HepG2 (cell line): ENCODE results near the gene TTC6. TPM values are rescaled to one million over a fixed set of nuclear protein-coding genes. Genes with fewer than 3 reads are reported as not detected.

Experiments
- CEBPB ChIP-seq: IDR thresholded peaks from 2 replicates; pipeline ENCODE4 v1.6.1; 2011; ENCODE audit warnings: low read depth, low read length, improper control_type of control experiment, borderline replicate concordance
- STAG1 ChIP-seq: sonication (generic); formaldehyde crosslinking; IDR thresholded peaks from 2 replicates; pipeline ENCODE4 v1.4.0; 2020; ENCODE audit warnings: missing genetic modification reagents
- ZNF160 ChIP-seq: sonication (generic); formaldehyde crosslinking; IDR thresholded peaks from 2 replicates; pipeline ENCODE4 v1.8.0; 2022; ENCODE audit warnings: mild to moderate bottlenecking, inconsistent platforms, missing genetic modification reagents
- ZNF552 ChIP-seq: sonication (generic); formaldehyde crosslinking; IDR thresholded peaks from 2 replicates; pipeline ENCODE4 v1.9.0; 2022; ENCODE audit warnings: missing genetic modification reagents, mild to moderate bottlenecking, borderline replicate concordance
- polyA plus RNA-seq, 8 experiments: library from polyadenylated mRNA; depleted of rRNA in 3 of 8; stranded (reverse) in 7 of 8; unstranded in 1 of 8; fragments of >200 nt; fragmentation: Illumina TruSeq in 4 of 8; extraction: Trizol in 4 of 8; gene quantifications; 2 replicates each; pipeline versions ENCODE4 v1.2.1 to v1.2.3, GENCODE V29; 2011 to 2016; ENCODE audit warnings: low read depth in 4 of 8, missing spikeins in 1 of 8, mixed read lengths in 1 of 8; ENCODE audit not compliant: insufficient read depth in 1 of 8
- total RNA-seq, 5 experiments: library from RNA; depleted of rRNA; stranded (reverse); fragments of >200 nt; fragmentation: Illumina TruSeq; extraction: Trizol; gene quantifications; 2 replicates each; pipeline ENCODE4 v1.2.3, GENCODE V29; 2016; ENCODE audit warnings: low read depth in 1 of 5
- TF ChIP-seq, protein P1 (sequence below): sonication (generic); formaldehyde crosslinking; IDR thresholded peaks from one replicate; pipeline ENCODE4 v1.5.1; 2020; ENCODE audit warnings: mild to moderate bottlenecking, missing genetic modification reagents; ENCODE audit errors: not compliant biosample characterization
- TF ChIP-seq, protein P2 (sequence below): fragments of 450-650 bp; IDR thresholded peaks from 2 replicates; pipeline ENCODE4 v1.6.1; 2017
- TF ChIP-seq, protein P3 (sequence below): sonication (generic); formaldehyde crosslinking; IDR thresholded peaks from 2 replicates; pipeline ENCODE4 v1.8.0; 2022; ENCODE audit warnings: mild to moderate bottlenecking, missing genetic modification reagents, borderline replicate concordance
- TF ChIP-seq, protein P4 (sequence below): sonication (generic); formaldehyde crosslinking; IDR thresholded peaks from 2 replicates; pipeline ENCODE4 v1.4.0; 2020; ENCODE audit warnings: mild to moderate bottlenecking, missing genetic modification reagents

TTC6 gene
- total and polyA plus RNA-seq, 2 of the 13 experiments (the other 11 are each of a cell fraction or from before 2014, with no cell fraction given) = 9.3 to 27.4 TPM

DNA sequence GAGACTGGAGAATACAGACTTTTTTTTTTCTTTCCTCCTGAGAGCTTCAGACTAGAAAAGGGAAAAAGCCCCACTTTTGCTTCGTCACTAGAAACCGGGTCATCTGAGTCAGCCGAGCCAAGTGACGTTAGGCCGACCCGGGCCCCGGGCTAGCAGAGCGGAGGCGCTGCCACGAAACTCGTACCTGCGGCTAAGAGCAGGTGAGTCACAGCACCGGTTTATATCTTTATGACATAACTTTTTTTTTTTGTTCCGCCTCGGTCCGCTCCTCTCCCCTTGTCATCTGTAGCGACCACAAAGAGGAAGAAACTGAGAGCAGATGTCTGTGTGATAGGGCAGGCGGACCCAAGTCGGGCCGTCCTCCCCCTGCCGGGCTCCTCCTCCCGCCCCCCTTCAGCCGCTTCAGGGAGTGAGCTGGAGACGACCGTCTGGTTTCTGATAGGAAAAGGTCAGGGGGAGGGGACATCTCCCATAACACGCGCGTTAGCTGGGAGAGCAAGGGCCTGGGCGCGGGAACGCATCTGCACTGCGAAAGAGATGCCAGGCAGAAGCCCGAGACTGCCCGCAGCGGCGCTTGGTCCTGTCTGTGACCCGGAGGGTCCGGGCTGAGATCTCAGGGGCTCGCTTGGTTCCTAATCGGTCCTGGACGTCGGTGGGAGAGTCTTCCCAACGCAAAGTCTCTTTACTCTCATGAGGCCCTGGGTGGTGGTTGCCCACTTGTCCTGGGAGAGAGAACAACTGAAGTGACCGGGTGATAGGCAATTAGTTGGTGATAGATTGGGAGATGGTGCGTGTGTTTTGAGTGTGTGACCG lies 586 bp downstream of the TTC6 start (continued):
- TF ChIP-seq, protein P1, sequence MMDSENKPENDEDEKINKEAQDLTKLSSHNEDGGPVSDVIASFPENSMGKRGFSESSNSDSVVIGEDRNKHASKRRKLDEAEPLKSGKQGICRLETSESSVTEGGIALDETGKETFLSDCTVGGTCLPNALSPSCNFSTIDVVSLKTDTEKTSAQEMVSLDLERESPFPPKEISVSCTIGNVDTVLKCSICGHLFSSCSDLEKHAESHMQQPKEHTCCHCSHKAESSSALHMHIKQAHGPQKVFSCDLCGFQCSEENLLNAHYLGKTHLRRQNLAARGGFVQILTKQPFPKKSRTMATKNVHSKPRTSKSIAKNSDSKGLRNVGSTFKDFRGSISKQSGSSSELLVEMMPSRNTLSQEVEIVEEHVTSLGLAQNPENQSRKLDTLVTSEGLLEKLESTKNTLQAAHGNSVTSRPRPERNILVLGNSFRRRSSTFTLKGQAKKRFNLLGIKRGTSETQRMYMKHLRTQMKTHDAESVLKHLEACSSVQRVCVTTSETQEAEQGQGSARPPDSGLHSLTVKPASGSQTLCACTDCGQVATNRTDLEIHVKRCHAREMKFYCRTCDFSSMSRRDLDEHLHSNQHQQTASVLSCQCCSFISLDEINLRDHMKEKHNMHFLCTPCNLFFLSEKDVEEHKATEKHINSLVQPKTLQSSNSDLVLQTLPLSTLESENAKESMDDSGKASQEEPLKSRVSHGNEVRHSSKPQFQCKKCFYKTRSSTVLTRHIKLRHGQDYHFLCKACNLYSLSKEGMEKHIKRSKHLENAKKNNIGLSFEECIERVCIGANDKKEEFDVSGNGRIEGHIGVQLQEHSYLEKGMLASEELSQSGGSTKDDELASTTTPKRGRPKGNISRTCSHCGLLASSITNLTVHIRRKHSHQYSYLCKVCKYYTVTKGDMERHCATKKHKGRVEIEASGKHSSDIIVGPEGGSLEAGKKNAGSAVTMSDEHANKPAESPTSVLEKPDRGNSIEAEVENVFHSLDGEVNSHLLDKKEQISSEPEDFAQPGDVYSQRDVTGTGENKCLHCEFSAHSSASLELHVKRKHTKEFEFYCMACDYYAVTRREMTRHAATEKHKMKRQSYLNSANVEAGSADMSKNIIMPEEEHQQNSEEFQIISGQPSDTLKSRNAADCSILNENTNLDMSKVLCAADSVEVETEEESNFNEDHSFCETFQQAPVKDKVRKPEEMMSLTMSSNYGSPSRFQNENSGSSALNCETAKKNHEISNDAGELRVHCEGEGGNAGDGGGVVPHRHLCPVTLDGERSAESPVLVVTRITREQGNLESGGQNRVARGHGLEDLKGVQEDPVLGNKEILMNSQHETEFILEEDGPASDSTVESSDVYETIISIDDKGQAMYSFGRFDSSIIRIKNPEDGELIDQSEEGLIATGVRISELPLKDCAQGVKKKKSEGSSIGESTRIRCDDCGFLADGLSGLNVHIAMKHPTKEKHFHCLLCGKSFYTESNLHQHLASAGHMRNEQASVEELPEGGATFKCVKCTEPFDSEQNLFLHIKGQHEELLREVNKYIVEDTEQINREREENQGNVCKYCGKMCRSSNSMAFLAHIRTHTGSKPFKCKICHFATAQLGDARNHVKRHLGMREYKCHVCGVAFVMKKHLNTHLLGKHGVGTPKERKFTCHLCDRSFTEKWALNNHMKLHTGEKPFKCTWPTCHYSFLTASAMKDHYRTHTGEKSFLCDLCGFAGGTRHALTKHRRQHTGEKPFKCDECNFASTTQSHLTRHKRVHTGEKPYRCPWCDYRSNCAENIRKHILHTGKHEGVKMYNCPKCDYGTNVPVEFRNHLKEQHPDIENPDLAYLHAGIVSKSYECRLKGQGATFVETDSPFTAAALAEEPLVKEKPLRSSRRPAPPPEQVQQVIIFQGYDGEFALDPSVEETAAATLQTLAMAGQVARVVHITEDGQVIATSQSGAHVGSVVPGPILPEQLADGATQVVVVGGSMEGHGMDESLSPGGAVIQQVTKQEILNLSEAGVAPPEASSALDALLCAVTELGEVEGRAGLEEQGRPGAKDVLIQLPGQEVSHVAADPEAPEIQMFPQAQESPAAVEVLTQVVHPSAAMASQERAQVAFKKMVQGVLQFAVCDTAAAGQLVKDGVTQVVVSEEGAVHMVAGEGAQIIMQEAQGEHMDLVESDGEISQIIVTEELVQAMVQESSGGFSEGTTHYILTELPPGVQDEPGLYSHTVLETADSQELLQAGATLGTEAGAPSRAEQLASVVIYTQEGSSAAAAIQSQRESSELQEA (CRISPR knock-in tag) = peak; percentile 97
- TF ChIP-seq STAG1 (CRISPR knock-in tag) = peak; percentile 41
- TF ChIP-seq, protein P2, sequence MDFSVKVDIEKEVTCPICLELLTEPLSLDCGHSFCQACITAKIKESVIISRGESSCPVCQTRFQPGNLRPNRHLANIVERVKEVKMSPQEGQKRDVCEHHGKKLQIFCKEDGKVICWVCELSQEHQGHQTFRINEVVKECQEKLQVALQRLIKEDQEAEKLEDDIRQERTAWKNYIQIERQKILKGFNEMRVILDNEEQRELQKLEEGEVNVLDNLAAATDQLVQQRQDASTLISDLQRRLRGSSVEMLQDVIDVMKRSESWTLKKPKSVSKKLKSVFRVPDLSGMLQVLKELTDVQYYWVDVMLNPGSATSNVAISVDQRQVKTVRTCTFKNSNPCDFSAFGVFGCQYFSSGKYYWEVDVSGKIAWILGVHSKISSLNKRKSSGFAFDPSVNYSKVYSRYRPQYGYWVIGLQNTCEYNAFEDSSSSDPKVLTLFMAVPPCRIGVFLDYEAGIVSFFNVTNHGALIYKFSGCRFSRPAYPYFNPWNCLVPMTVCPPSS = no peak
- TF ChIP-seq, protein P3, sequence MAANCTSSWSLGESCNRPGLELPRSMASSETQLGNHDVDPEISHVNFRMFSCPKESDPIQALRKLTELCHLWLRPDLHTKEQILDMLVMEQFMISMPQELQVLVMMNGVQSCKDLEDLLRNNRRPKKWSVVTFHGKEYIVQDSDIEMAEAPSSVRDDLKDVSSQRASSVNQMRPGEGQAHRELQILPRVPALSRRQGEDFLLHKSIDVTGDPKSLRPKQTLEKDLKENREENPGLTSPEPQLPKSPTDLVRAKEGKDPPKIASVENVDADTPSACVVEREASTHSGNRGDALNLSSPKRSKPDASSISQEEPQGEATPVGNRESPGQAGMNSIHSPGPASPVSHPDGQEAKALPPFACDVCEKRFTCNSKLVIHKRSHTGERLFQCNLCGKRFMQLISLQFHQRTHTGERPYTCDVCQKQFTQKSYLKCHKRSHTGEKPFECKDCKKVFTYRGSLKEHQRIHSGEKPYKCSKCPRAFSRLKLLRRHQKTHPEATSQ (CRISPR knock-in tag) = peak; percentile 96
- peak; percentile 88; the same call in 1 of the 2 replicates for TF ChIP-seq ZNF552 (CRISPR knock-in tag)
- TF ChIP-seq, protein P4, sequence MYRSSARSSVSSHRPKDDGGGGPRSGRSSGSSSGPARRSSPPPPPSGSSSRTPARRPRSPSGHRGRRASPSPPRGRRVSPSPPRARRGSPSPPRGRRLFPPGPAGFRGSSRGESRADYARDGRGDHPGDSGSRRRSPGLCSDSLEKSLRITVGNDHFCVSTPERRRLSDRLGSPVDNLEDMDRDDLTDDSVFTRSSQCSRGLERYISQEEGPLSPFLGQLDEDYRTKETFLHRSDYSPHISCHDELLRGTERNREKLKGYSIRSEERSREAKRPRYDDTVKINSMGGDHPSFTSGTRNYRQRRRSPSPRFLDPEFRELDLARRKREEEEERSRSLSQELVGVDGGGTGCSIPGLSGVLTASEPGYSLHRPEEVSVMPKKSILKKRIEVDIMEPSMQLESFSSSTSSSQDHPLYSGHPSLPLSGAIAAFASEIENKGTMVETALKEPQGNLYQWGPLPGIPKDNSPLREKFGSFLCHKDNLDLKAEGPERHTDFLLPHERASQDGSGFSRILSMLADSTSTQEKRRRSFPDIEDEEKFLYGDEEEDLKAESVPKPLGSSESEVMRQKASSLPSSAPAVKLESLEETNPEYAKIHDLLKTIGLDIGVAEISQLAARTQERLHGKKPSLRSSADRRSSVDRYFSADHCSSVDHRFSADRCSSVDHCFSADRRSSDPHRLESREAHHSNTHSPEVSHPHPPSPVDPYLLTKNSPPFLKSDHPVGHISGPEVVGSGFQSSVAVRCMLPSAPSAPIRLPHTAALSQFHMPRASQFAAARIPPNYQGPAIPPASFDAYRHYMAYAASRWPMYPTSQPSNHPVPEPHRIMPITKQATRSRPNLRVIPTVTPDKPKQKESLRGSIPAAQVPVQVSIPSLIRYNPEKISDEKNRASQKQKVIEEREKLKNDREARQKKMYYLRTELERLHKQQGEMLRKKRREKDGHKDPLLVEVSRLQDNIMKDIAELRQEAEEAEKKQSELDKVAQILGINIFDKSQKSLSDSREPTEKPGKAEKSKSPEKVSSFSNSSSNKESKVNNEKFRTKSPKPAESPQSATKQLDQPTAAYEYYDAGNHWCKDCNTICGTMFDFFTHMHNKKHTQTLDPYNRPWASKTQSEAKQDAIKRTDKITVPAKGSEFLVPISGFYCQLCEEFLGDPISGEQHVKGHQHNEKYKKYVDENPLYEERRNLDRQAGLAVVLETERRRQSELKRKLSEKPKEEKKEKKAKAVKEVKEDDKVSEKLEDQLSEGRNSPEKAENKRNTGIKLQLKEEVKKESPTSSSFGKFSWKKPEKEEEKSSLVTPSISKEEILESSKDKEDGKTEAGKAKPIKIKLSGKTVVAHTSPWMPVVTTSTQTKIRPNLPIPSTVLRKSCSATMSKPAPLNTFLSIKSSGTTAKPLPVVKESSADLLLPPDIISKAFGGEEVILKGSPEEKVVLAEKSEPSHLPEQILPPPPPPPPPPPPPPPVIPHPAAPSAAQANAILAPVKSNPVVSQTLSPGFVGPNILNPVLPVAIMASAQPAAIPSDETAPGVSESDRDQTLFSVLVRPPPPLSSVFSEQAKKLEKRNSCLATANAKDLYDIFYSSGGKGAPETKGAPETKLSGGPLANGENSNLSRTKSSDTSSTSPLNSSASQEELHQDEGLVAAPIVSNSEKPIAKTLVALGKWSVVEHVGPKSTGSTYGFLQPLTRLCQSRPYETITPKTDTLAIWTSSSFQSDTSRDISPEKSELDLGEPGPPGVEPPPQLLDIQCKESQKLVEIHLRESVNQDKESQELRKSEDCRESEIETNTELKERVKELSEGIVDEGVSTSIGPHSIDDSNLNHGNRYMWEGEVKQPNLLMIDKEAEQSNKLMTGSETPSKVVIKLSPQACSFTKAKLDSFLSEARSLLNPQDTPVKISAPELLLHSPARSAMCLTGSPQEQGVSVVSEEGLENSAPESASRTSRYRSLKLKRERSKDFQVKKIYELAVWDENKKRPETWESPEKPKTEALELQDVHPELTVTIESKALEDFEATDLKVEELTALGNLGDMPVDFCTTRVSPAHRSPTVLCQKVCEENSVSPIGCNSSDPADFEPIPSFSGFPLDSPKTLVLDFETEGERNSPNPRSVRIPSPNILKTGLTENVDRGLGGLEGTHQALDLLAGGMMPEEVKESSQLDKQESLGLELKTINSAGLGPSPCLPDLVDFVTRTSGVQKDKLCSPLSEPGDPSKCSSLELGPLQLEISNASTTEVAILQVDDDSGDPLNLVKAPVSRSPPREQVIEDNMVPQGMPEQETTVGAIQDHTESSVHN (CRISPR knock-in tag) = peak; percentile 96; the same call in 1 of the 2 replicates
- TF ChIP-seq ZNF160 (CRISPR knock-in tag) = peak; percentile 85
- no peak for TF ChIP-seq CEBPB
